CD4-positive, alpha-beta T cell treated with Interleukin-10 for 1 hour (primary cell): ENCODE data around the gene TBC1D20.
"Not testable (repeated sequence)": the region's sequence is repeated elsewhere in the genome, so short reads cannot be mapped to it uniquely, and the experiment has no call there.

Source experiments
- DNase-seq: peaks from one replicate; pipeline ENCODE4 v3.0.0-alpha.2; 2020

Gene TBC1D20

GRCh38 chr20:400454-401275, 61.7 kb downstream of the TBC1D20 start:
- no peak for DNase-seq

- no peak for DNase-seq
Measured at GRCh38 chr20:400128-400453, 62.2 kb downstream of the TBC1D20 start.

GRCh38 chr20:399182-399707, 63.1 kb downstream of the TBC1D20 start:
- no peak for DNase-seq

- DNase-seq, result no peak
Measured at GRCh38 chr20:397432-398237, 64.7 kb downstream of the TBC1D20 start.

- no peak for DNase-seq
Measured at GRCh38 chr20:396619-397431, 65.5 kb downstream of the TBC1D20 start.

GRCh38 chr20:396252-396618, 66.1 kb downstream of the TBC1D20 start:
- no peak for DNase-seq

- not testable (repeated sequence) for DNase-seq
Measured at GRCh38 chr20:393296-393695, 69.0 kb downstream of the TBC1D20 start.

- DNase-seq, result no peak
Measured at GRCh38 chr20:391041-391711, 71.2 kb downstream of the TBC1D20 start.

GRCh38 chr20:389220-389619, 73.1 kb downstream of the TBC1D20 start:
- DNase-seq, result no peak

- no peak for DNase-seq
Measured at GRCh38 chr20:388034-388994, 74.0 kb downstream of the TBC1D20 start.

- no peak for DNase-seq
Measured at GRCh38 chr20:387520-387919, 74.8 kb downstream of the TBC1D20 start.

- not testable (repeated sequence) for DNase-seq
Measured at GRCh38 chr20:386634-387033, 75.7 kb downstream of the TBC1D20 start.
